AG10803 (cell line): Measurements from ENCODE around the gene SLC13A4.

Experiments used
- DNase-seq: peaks from one replicate; pipeline ENCODE4 v3.0.0; 2010; ENCODE audit warnings: low read depth
- H3K4me3 ChIP-seq: 2 replicates; pipeline ENCODE4 v1.5.1; 2011; ENCODE audit warnings: mild to moderate bottlenecking, low read length, control low read depth
- CTCF ChIP-seq: conservative IDR thresholded peaks from 2 replicates; pipeline ENCODE4 v1.5.1; 2011; ENCODE audit warnings: mild to moderate bottlenecking, low read length, control low read depth, inconsistent platforms

Gene SLC13A4

GRCh38 chr7:135771051-135771450 is 43.1 kb upstream of the SLC13A4 start:
- no peak for TF ChIP-seq CTCF
- H3K4me3 ChIP-seq, result no peak overlapping the region
- DNase-seq, result no peak

GRCh38 chr7:135770139-135770710 is 42.2 kb upstream of the SLC13A4 start:
- DNase-seq, result peak; percentile 62
- no peak for TF ChIP-seq CTCF
- H3K4me3 ChIP-seq, result no peak overlapping the region

- no peak for TF ChIP-seq CTCF
- H3K4me3 ChIP-seq, result no peak overlapping the region
- no peak for DNase-seq
Observed at GRCh38 chr7:135769005-135769802, 41.2 kb upstream of the SLC13A4 start.

- no peak for TF ChIP-seq CTCF
- H3K4me3 ChIP-seq, result no peak overlapping the region
- no peak for DNase-seq
Observed at GRCh38 chr7:135768467-135768866, 40.5 kb upstream of the SLC13A4 start.

- TF ChIP-seq CTCF, result no peak
- DNase-seq, result no peak
- no peak overlapping the region for H3K4me3 ChIP-seq
Observed at GRCh38 chr7:135768064-135768463, 40.1 kb upstream of the SLC13A4 start.

- no peak overlapping the region for H3K4me3 ChIP-seq
- no peak for TF ChIP-seq CTCF
- peak; percentile 72 for DNase-seq
Observed at GRCh38 chr7:135763261-135763660, 35.3 kb upstream of the SLC13A4 start.
